Muscle layer of colon (tissue), 2 donors: Measurements from ENCODE around the gene FHOD1.

Source experiments
- H3K27ac ChIP-seq: one replicate; pipeline ENCODE4 v1.7.0; 2013; ENCODE audit warnings: low read depth, mild to moderate bottlenecking, low read length, moderate library complexity
- H3K27me3 ChIP-seq, 2 donors: one replicate each; pipeline ENCODE4 v1.7.0; 2013; ENCODE audit warnings: low read length in 2 of 2, mild to moderate bottlenecking in 2 of 2; ENCODE audit not compliant: insufficient read depth in 2 of 2, control insufficient read depth in 1 of 2
- H3K36me3 ChIP-seq: one replicate; pipeline ENCODE4 v1.7.0; 2013; ENCODE audit warnings: mild to moderate bottlenecking, low read length; ENCODE audit not compliant: insufficient read depth
- H3K4me1 ChIP-seq: one replicate; pipeline ENCODE4 v1.7.0; 2013; ENCODE audit warnings: mild to moderate bottlenecking, low read length; ENCODE audit not compliant: insufficient read depth
- H3K4me3 ChIP-seq, 2 donors: one replicate each; pipeline ENCODE4 v1.7.0; 2013; ENCODE audit warnings: low read length in 2 of 2, low read depth in 1 of 2, mild to moderate bottlenecking in 1 of 2, moderate library complexity in 1 of 2
- H3K9ac ChIP-seq: one replicate; pipeline ENCODE4 v1.7.0; 2013; ENCODE audit warnings: low read length
- H3K9me3 ChIP-seq: one replicate; pipeline ENCODE4 v1.7.0; 2013; ENCODE audit warnings: mild to moderate bottlenecking, low read length
- donor health status: abdominal sarcoma.
- donor health status: Adenocarcinoma of cecum.

The FHOD1 gene

DNA sequence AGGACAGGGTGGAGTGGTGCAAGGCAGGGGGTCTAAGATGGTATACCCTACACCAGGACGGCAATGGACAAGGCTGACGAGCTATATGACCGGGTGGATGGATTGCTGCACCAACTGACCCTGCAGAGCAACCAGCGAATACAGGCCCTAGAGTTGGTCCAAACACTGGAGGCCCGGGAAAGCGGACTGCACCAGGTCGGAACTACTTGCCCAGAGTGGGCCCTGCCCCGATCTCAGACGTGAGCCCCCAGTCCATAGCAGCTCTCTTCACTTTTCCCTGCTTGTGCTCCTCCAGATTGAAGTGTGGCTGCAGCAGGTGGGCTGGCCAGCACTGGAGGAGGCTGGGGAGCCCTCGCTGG, 35.1 kb upstream of the FHOD1 start:
- H3K36me3 ChIP-seq = no peaks in the 10 kb centered on the region
- peaks cover 12% of the 10 kb centered on the region for H3K4me1 ChIP-seq
- no peaks in the 10 kb centered on the region for H3K27me3 ChIP-seq

DNA sequence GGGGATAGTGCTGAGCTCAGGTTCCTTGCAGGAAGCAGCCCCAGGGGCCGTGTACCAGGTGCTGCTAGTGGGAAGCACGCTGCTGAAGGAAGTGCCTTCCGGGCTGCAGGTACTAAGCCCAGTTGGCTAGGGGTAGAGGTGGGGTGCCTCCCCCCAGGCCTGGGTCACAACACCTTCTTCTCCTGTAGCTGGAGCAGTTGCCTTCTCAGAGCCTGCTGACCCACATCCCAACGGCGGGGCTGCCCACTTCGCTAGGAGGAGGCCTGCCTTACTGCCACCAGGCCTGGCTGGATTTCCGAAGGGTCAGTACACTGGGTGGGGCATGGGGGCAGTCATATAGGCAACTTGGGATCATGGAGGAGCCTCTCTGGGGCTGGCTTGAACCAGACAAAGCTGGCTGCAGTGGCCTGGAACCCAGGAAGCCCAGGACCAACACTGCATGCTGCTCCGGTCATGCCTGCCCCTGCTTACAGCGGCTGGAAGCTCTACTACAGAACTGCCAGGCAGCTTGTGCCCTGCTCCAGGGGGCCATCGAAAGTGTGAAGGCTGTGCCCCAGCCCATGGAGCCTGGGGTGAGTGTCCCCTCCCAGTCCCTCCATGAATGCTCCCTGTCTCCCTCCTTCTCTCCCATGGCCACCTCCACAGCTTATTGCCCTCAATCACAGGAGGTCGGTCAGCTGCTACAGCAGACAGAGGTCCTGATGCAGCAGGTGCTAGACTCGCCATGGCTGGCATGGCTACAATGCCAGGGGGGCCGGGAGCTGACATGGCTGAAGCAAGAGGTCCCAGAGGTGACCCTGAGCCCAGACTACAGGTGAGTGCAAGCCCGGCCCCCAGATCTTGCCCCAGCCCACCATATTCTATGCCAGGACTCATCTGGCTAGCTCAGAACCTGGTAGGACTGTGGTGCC, 34.5 kb upstream of the FHOD1 start:
- Histone ChIP-seq H3K9ac (no peak overlapping the region), H3K9me3 (no peaks in the 10 kb centered on the region), H3K4me1 (peaks cover 14% of the 10 kb centered on the region), H3K4me3 (no peak overlapping the region), H3K27me3 (no peaks in the 10 kb centered on the region), H3K27ac (no peak overlapping the region), H3K36me3 (no peaks in the 10 kb centered on the region)

More for the DNA sequence above, 35.1 kb upstream of the FHOD1 start:
- Histone ChIP-seq H3K9ac (no peak overlapping the region), H3K4me3 (no peak overlapping the region), H3K27ac (no peak overlapping the region), H3K9me3 (no peaks in the 10 kb centered on the region)

DNA sequence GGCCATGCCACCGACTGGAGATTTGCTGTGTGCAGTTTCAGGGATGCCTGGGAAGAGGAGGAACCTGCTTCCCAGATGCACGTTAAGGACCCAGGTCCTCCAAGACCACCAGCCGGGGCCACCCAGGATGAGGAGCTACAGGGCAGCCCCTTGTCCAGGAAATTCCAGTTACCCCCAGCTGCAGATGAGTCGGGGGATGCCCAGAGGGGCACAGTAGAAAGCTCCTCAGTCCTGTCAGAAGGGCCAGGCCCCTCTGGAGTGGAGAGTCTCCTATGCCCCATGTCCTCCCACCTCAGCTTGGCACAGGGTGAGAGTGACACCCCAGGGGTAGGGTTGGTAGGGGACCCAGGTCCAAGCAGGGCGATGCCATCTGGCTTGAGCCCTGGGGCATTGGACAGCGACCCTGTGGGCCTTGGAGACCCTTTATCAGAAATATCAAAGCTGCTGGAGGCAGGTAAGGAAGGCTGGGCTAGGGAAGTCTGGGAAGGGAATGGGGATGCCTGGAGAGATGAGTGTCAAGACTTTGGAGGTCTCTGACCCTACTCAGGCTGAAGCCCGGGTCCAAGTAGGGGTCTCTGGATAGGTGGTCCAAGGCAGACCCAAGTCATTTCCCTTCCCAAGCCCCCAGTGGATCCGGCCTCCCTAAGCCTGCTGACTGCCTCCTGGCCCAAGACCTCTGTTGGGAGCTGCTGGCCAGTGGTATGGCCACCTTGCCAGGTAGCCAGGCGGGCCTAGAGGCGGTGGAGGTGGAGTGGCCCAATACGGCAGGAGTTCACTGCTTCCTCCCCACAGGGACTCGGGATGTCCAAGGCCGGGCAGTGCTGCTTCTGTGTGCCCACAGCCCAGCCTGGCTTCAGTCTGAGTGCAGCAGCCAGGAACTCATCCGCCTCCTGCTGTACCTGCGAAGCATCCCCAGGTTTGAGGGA, 33.1 kb upstream of the FHOD1 start:
- H3K27ac ChIP-seq = no peak overlapping the region
- H3K27me3 ChIP-seq = no peaks in the 10 kb centered on the region
- H3K4me3 ChIP-seq = no peak overlapping the region
- peaks cover 14% of the 10 kb centered on the region for H3K4me1 ChIP-seq
- no peak overlapping the region for H3K9ac ChIP-seq
- no peaks in the 10 kb centered on the region for H3K9me3 ChIP-seq
- H3K36me3 ChIP-seq = no peaks in the 10 kb centered on the region

DNA sequence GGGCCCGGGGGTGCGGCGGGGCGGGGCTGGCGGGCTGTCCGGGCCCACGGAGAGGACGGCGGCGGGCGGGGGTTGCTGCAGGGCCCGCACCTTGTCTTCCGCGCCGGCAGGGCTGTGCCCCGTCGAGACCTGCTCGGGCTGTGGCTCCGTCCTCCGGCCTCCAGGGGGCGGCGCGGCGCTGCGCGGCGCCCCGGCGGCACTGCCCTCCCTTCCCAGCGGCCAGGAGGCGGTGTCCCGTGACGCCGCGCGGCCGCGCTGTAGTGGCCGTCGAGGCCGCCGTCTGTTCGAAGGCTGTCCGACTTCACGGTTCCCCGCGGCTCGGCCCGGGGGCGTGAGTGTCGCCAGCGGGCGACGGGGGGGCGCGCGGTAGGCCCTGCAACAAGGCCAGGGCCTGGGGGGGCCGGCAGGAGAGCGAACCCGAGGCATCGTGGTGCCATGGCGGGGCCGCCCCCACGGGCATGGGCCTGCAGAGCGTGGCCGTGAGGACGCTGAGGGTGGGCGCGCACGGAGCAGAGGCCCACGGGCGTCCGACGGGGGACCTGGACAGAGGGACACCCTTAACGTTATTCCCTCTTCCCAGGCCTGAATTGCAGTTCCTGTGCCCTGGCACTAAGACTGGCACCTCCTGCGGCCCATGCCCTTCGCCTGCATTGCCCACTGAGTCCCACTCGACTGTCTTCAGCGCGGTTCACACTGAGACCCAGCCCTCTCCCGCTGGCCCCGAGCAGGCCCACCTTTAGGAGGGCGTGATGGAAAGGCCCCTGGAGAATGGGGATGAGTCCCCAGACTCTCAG, 32.2 kb upstream of the FHOD1 start, which contains the start of gene PLEKHG4:
Gene PLEKHG4, plus strand, starts transcription at position 237 of the 794 bp plus-strand sequence. Its CDS starts 513 bp downstream, at position 750.
- Histone ChIP-seq H3K9me3 (no peaks in the 10 kb centered on the region), H3K9ac (no peak within 1 kb of the TSS), H3K4me3 (peak within 1 kb of the TSS; percentile 1 to 44), H3K27ac (no peak within 1 kb of the TSS), H3K4me1 (peaks cover 14% of the 10 kb centered on the region), H3K27me3 (no peaks in the 10 kb centered on the region), H3K36me3 (no peaks in the 10 kb centered on the region)

DNA sequence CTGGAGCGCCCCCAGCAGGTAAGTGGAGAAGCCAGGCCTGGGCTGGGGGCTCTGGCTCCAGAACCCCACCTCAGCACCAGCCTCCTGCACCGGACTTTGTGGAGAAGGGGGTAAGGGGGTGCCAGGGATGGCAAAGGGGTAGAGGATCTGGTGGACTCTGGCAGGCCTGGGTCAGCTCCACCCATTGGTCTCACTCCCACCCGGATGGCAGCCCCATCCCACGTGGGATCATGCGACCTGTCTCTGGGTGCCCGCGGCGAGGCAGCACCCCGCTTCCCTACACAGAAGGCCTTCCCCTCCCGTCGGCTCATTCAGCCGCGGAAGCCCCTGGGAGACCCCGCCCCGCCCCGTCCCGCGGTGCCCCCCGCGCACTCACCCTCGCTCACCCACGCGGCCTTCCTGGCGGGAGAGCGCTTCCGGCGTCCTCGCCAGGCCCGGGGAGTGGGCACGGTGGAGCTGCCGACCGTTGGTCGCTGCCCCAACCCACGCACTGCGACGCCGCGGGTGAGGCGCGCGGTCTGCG, 31.6 kb upstream of the FHOD1 start:
- H3K27me3 ChIP-seq = no peaks in the 10 kb centered on the region
- no peak overlapping the region for H3K27ac ChIP-seq
- no peaks in the 10 kb centered on the region for H3K9me3 ChIP-seq
- H3K36me3 ChIP-seq = no peaks in the 10 kb centered on the region
- peak overlapping the region; percentile 1 to 44 for H3K4me3 ChIP-seq
- peaks cover 14% of the 10 kb centered on the region for H3K4me1 ChIP-seq
- H3K9ac ChIP-seq = no peak overlapping the region

DNA sequence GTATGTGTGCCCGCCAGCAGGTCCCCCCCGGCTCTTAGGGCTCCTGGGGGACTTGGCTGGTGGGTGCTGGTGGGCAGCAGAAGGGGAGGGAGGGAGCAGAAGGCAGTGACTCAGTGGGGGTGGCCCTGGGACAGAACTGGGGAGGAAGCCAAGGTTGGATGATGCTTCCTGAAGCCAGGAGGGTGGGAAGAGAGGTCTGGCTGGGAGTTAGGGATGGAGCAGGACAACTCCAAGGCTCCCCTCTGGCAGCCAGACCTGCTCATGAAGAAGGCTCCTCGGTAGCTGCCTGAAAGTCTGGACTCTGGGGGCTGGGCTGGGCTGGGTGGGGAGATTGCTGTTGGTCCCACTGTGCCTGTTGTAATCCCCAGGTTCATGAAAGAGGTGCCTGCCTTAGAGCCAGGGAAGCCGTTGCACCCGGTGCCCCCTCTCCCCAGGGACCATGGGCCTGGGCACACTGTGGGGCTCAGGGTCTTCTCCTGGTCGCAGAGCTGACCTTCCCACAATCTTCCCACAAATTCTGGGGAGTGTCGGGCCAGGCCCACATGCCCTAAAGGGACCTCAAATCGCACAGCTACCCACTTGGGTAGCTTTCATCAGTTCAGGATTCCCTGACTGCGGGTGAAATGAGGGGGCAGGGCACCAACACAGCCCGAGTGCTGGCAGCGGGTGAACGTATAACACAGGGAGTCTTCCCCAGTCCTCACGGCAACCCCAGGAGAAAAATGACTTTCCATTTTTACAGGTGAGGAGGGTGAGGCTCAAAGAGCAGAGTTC, 30.9 kb upstream of the FHOD1 start:
- H3K9me3 ChIP-seq = no peaks in the 10 kb centered on the region
- H3K36me3 ChIP-seq = no peaks in the 10 kb centered on the region
- peaks cover 14% of the 10 kb centered on the region for H3K4me1 ChIP-seq
- peak overlapping the region in 1 of 2 donors; percentile 44 for H3K4me3 ChIP-seq
- no peak overlapping the region for H3K27ac ChIP-seq
- no peak overlapping the region for H3K9ac ChIP-seq
- no peaks in the 10 kb centered on the region for H3K27me3 ChIP-seq

DNA sequence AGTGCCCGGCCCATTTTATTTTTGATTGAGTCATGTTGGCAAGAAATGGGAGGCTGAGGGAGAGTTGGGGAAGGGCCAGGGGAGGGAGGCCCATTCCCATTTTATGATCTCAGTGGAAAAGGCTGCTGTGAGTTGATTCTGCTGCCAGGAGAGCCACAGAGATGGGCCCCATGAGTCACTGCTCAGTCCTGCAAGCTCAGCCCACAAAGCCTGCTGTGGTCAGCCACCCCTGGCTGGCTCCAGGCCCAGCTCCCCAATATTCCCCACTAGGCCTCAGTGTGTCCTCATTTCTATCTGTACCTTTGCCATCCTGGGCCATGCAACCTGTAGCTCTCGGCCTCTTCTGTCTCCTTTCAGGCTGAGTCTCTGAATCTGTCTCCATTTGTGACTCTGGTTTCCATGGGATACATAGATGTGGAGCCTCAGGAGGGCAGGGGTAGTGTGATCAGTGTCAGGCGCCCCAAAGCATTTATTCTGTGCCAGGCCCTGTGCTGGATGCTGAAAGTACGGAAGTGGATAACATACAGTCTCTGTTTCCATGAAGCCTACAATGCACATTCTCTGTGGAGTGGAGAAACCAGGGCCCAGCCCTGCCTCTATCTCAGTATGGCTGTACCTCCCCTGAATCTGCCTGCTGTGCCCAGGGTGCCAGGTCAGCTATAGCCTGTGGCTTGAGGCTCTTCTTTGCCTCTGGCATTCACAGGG, 30.2 kb upstream of the FHOD1 start:
- H3K9ac ChIP-seq = no peak overlapping the region
- no peaks in the 10 kb centered on the region for H3K9me3 ChIP-seq
- H3K36me3 ChIP-seq = no peaks in the 10 kb centered on the region
- no peaks in the 10 kb centered on the region for H3K27me3 ChIP-seq
- no peak overlapping the region for H3K4me3 ChIP-seq
- no peak overlapping the region for H3K27ac ChIP-seq
- peaks cover 14% of the 10 kb centered on the region for H3K4me1 ChIP-seq

DNA sequence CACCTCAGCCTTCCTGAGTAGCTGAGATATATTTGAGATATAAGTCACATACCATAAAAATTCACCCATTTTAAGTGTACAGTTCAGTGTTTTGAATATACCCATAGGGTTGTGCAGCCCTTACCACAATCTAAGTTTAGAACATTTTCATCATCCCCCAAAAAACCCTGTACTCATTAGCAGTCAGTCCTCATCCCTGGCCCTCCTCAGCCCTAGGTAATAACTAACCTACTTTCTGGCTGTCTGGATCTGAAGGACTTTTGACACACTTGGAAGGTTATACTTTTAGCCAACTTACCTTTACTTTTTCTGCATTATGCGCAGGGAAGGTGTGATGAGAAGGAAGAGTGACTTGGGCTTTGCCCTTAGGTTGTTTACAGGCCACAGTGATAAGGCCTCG, 28.0 kb upstream of the FHOD1 start:
- H3K36me3 ChIP-seq = no peaks in the 10 kb centered on the region
- no peaks in the 10 kb centered on the region for H3K27me3 ChIP-seq
- no peaks in the 10 kb centered on the region for H3K9me3 ChIP-seq
- no peak overlapping the region for H3K27ac ChIP-seq
- peaks cover 14% of the 10 kb centered on the region for H3K4me1 ChIP-seq
- H3K4me3 ChIP-seq = no peak overlapping the region
- H3K9ac ChIP-seq = no peak overlapping the region

DNA sequence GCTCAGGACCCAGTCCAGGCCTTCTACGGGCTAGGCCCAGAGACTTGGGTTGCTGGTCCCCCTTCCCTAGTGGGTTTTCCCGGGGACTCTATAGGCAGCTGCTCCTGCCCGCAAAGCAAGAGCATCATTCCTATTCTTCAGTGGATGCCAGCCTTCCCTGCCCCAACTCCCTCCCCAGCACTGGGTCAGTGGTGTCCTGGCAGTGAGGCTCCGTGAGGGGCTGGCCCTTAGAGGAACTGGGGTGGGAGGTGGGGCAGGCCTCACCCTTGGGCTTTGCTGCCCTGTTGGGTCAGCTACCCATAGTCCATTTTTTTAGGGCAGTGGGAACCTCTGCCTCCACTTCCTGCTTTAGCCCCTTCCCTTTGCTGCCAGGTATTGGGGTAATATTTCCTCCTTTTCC, 24.2 kb upstream of the FHOD1 start:
- Histone ChIP-seq H3K27ac (no peak overlapping the region), H3K36me3 (no peaks in the 10 kb centered on the region), H3K9me3 (no peaks in the 10 kb centered on the region), H3K27me3 (no peaks in the 10 kb centered on the region), H3K4me3 (no peak overlapping the region), H3K9ac (no peak overlapping the region), H3K4me1 (no peaks in the 10 kb centered on the region)

DNA sequence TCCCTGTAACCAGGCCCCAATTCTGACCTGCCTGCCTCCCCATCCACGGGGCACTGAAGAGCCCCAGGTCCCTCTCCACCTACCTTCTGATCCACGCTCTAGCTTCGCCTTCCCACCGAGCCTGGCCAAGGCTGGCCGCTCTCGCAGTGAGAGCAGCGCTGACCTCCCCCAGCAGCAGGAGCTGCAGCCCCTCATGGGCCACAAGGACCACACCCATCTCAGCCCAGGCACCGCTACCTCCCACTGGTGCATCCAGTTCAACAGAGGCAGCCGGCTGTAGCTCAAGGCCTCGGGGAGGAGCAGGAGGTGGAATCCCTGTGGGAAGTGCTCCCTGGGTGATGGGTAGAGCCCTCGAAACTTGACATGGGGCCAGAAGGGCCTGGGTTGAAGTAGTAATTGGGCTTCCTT, 23.7 kb upstream of the FHOD1 start:
- Histone ChIP-seq H3K4me1 (no peaks in the 10 kb centered on the region), H3K27me3 (no peaks in the 10 kb centered on the region), H3K9me3 (no peaks in the 10 kb centered on the region), H3K36me3 (no peaks in the 10 kb centered on the region), H3K9ac (no peak overlapping the region), H3K27ac (no peak overlapping the region), H3K4me3 (no peak overlapping the region)
